ENCODE results near the gene NDUFA6.

Gene NDUFA6

GRCh38 chr22:42052765-42053164, 37.8 kb downstream of the NDUFA6 start:
- Histone ChIP-seq H3K27me3 (ENCODE audit: insufficient read depth, low read length) (no peaks in the 10 kb centered on the region), H3K27ac (ENCODE audit: low read depth, low read length) (no peak overlapping the region), H3K4me1 (ENCODE audit: insufficient read depth, low read length) (no peaks in the 10 kb centered on the region), H3K9ac (ENCODE audit: low read depth, low read length) (no peak overlapping the region), H3K36me3 (ENCODE audit: insufficient read depth, low read length) (0 out of 2 replicates have a peak, but pooled peaks cover 6% of the 10 kb centered on the region), H3K4me3 (ENCODE audit: low read length) (no peak overlapping the region), H3K9me3 (ENCODE audit: insufficient read depth, low read depth, low read length) (peaks cover 11% of the 10 kb centered on the region)
- WGBS = 91% methylated on average over 3 of the region's 3 CpGs

GRCh38 chr22:42050641-42051180, 39.9 kb downstream of the NDUFA6 start:
- Histone ChIP-seq H3K9me3 (ENCODE audit: insufficient read depth, low read depth, low read length) (no peaks in the 10 kb centered on the region), H3K9ac (ENCODE audit: low read depth, low read length) (no peak overlapping the region), H3K4me3 (ENCODE audit: low read length) (no peak overlapping the region), H3K27ac (ENCODE audit: low read depth, low read length) (no peak overlapping the region), H3K36me3 (ENCODE audit: insufficient read depth, low read length) (no peaks in the 10 kb centered on the region), H3K4me1 (ENCODE audit: insufficient read depth, low read length) (no peaks in the 10 kb centered on the region), H3K27me3 (ENCODE audit: insufficient read depth, low read length) (no peaks in the 10 kb centered on the region)
- 80% methylated on average over 2 of the region's 2 CpGs for whole genome bisulfite sequencing

GRCh38 chr22:42041784-42042183, 48.8 kb downstream of the NDUFA6 start:
- peaks cover 13% of the 10 kb centered on the region; the same call in 1 of the 2 replicates for H3K9me3 ChIP-seq (ENCODE audit: insufficient read depth, low read depth, low read length)
- no peak overlapping the region for H3K9ac ChIP-seq (ENCODE audit: low read depth, low read length)
- no peaks in the 10 kb centered on the region for H3K4me1 ChIP-seq (ENCODE audit: insufficient read depth, low read length)
- H3K27me3 ChIP-seq (ENCODE audit: insufficient read depth, low read length) = no peaks in the 10 kb centered on the region
- no peak overlapping the region for H3K27ac ChIP-seq (ENCODE audit: low read depth, low read length)
- H3K4me3 ChIP-seq (ENCODE audit: low read length) = no peak overlapping the region
- H3K36me3 ChIP-seq (ENCODE audit: insufficient read depth, low read length) = no peaks in the 10 kb centered on the region

- Histone ChIP-seq H3K9me3 (ENCODE audit: insufficient read depth, low read depth, low read length) (peaks cover 16% of the 10 kb centered on the region; the same call in 1 of the 2 replicates), H3K27me3 (ENCODE audit: insufficient read depth, low read length) (no peaks in the 10 kb centered on the region), H3K9ac (ENCODE audit: low read depth, low read length) (no peak overlapping the region), H3K36me3 (ENCODE audit: insufficient read depth, low read length) (no peaks in the 10 kb centered on the region), H3K4me3 (ENCODE audit: low read length) (no peak overlapping the region), H3K27ac (ENCODE audit: low read depth, low read length) (no peak overlapping the region), H3K4me1 (ENCODE audit: insufficient read depth, low read length) (no peaks in the 10 kb centered on the region)
- 88% methylated on average over 4 of the region's 5 CpGs for WGBS
These were observed 51.3 kb downstream of the NDUFA6 start for GRCh38 chr22:42039271-42039670.
